T-cell (primary cell): ENCODE data around the gene JARID2. TPM values are rescaled to one million over a fixed set of nuclear protein-coding genes. Genes with fewer than 3 reads are reported as not detected.
A peak's percentile ranks its signal among the peaks of the same experiment; 100 is the strongest.

Source experiments
- ATAC-seq, 4 experiments: fragments of 200-7000 bp in 3 of 4; fragments of 150-1000 bp in 1 of 4; cut with Tn5 transposase; replicated peaks in 1 of 4; 1 replicate in 3 of 4; 2 replicates in 1 of 4; pipeline ENCODE4 v1.10.0; 2021; ENCODE audit warnings: moderate library complexity in 3 of 4, mild to moderate bottlenecking in 2 of 4, moderate number of reproducible peaks in 1 of 4
- CTCF ChIA-PET, 2 donors: fragments of 300-600 bp; sonication (Branson Sonifier 250); formaldehyde crosslinking; loops; one replicate each; lab custom pipeline; 2022; ENCODE audit warnings: antibody characterized with exemption in 2 of 2; lab: Charles Lee
- POLR2A ChIA-PET, 2 donors: fragments of 300-600 bp; sonication (Branson Sonifier 250); formaldehyde crosslinking; loops; one replicate each; lab custom pipeline; 2022; ENCODE audit warnings: antibody characterized with exemption in 2 of 2; lab: Charles Lee
- DNase-seq, 35 experiments: peaks; one replicate each; pipeline versions ENCODE4 v3.0.0 to v3.0.0-alpha.2; 2013 to 2023
- H3K27ac ChIP-seq: one replicate; pipeline ENCODE4 v1.5.1; 2013; ENCODE audit warnings: low read length
- H3K27me3 ChIP-seq, 2 experiments: replicated peaks in 1 of 2; 1 replicate in 1 of 2; 2 replicates in 1 of 2; pipeline versions ENCODE4 v1.6.1 to v1.7.0; 2013; ENCODE audit warnings: low read length in 1 of 2, mixed read lengths in 1 of 2; ENCODE audit not compliant: control insufficient read depth in 2 of 2, insufficient read depth in 2 of 2; ENCODE audit errors: extremely low read depth in 1 of 2
- H3K36me3 ChIP-seq, 2 donors: 1 replicate in 1 of 2; 2 replicates in 1 of 2; pipeline versions ENCODE4 v1.6.1 to v1.7.0; 2013; ENCODE audit warnings: low read length in 1 of 2; ENCODE audit not compliant: control insufficient read depth in 2 of 2, insufficient read depth in 1 of 2; ENCODE audit errors: extremely low read depth in 1 of 2
- H3K4me1 ChIP-seq, 2 experiments: 1 replicate in 1 of 2; 2 replicates in 1 of 2; pipeline versions ENCODE4 v1.6.1 to v1.7.0; 2013; ENCODE audit warnings: low read length in 2 of 2, mixed read lengths in 1 of 2; ENCODE audit not compliant: insufficient read depth in 2 of 2, control insufficient read depth in 1 of 2; ENCODE audit errors: extremely low read depth in 1 of 2
- H3K4me3 ChIP-seq, 2 donors: 1 replicate in 1 of 2; 2 replicates in 1 of 2; pipeline versions ENCODE4 v1.5.1 to v1.7.0; 2013; ENCODE audit warnings: mild to moderate bottlenecking in 2 of 2, low read length in 1 of 2, moderate library complexity in 1 of 2; ENCODE audit not compliant: control insufficient read depth in 1 of 2; ENCODE audit errors: extremely low read depth in 1 of 2
- H3K9me3 ChIP-seq: 2 replicates; pipeline ENCODE4 v1.7.0; 2013
- H3K27ac Mint-ChIP-seq, 2 donors: one replicate each; pipeline ENCODE4 v1.8.0; 2020 to 2021; ENCODE audit warnings: mild to moderate bottlenecking in 2 of 2, mixed read lengths in 2 of 2
- H3K27me3 Mint-ChIP-seq, 2 donors: one replicate each; pipeline ENCODE4 v1.8.0; 2021 to 2022; ENCODE audit warnings: mixed read lengths in 2 of 2
- H3K36me3 Mint-ChIP-seq: one replicate; pipeline ENCODE4 v1.8.0; 2021; ENCODE audit warnings: mixed read lengths
- H3K4me1 Mint-ChIP-seq, 3 donors: one replicate each; pipeline ENCODE4 v1.8.0; 2020 to 2022; ENCODE audit warnings: mixed read lengths in 3 of 3, mild to moderate bottlenecking in 1 of 3
- H3K4me3 Mint-ChIP-seq, 3 donors: one replicate each; pipeline ENCODE4 v1.8.0; 2020 to 2022; ENCODE audit warnings: mild to moderate bottlenecking in 3 of 3, mixed read lengths in 3 of 3, moderate library complexity in 3 of 3
- H3K9me3 Mint-ChIP-seq, 3 donors: one replicate each; pipeline ENCODE4 v1.8.0; 2020 to 2022; ENCODE audit warnings: mixed read lengths in 3 of 3
- WGBS: methylation state at CpG from one replicate; pipeline ENCODE4 v1.1.5; 2013; ENCODE audit warnings: missing lambda C conversion rate; ENCODE audit not compliant: insufficient coverage; 5-methylcytosine and 5-hydroxymethylcytosine counted together
- total RNA-seq, 35 experiments: library from RNA in 6 of 35; stranded (reverse) in 6 of 35; fragments of 120-200 nt in 1 of 35; gene quantifications; one replicate each; pipeline versions ENCODE4 v1.2.1 to v1.2.4 and lab custom pipeline; 2013 to 2026

JARID2 gene
- total RNA-seq, 5 donors from 2014 or later (not counting 1 experiment from before 2014, with no cell fraction given) = 19.8 to 27.9 (median 21.6) TPM

DNA sequence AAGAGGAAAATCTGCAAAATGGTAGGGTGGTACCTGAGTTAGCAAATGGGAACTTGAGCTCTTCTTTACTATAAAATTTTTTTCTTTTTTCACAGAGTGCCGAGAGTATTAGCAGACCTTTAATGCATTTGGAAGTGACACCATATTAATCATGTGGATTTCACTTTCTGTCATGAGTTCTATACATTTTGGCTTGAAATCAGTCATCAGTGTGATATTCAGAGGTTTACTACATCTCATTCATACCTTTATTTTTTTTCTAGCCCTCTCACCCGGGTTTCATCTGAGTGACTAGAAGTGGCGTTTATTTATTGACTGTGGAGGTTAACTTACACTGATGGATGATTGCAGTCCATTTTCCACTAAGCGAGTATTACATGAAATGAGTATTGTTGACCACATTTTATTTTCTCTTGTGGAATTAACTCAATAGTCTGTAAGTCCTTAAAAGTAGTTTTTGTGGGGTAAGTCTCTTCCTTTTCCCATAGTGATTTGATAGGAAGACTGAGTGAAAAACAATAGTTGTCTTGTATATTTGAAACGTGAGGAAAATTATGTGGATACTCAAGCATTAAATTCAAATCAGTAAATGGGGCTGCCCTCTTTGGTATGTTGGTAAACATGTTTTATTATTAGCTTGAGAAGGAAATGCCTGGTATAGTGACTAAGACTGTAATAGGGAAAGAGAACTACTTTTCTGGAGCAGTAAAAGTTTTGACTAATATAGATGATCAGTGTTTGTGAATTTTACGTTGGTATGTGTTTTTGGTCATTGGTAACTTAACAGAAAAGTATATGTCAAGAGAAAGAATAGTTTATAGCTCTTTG is 55.5 kb downstream of the JARID2 start:
- DNase-seq = no peak
- Mint-ChIP-seq H3K36me3 (peaks cover 6% of the 10 kb centered on the region), H3K4me3 (no peak overlapping the region), H3K9me3 (no peaks in the 10 kb centered on the region), H3K27me3 (no peaks in the 10 kb centered on the region), H3K27ac (peak overlapping the region; percentile 10 to 61), H3K4me1 (peaks cover 83 to 84% (median 84%) of the 10 kb centered on the region in 3 donors)
- Histone ChIP-seq H3K4me3 (no peak overlapping the region), H3K36me3 (no peaks in the 10 kb centered on the region), H3K27me3 (no peaks in the 10 kb centered on the region), H3K9me3 (no peaks in the 10 kb centered on the region), H3K4me1 (peaks cover 41 to 49% of the 10 kb centered on the region in 2 experiments), H3K27ac (no peak overlapping the region)
- CTCF ChIA-PET = interaction anchor here in 1 of 2 donors (0.5 kb wide), 1 partner anchor 10 kb away, joined by 3 read pairs; no protein-coding TSS in a partner anchor
- WGBS = no CpG with 5 or more reads among the region's 6 CpGs
- ATAC-seq = no peak
- POLR2A ChIA-PET = interaction anchor here in 1 of 2 donors (0.6 kb wide), 1 partner anchor 845 kb away, joined by 4 read pairs; no protein-coding TSS in a partner anchor

DNA sequence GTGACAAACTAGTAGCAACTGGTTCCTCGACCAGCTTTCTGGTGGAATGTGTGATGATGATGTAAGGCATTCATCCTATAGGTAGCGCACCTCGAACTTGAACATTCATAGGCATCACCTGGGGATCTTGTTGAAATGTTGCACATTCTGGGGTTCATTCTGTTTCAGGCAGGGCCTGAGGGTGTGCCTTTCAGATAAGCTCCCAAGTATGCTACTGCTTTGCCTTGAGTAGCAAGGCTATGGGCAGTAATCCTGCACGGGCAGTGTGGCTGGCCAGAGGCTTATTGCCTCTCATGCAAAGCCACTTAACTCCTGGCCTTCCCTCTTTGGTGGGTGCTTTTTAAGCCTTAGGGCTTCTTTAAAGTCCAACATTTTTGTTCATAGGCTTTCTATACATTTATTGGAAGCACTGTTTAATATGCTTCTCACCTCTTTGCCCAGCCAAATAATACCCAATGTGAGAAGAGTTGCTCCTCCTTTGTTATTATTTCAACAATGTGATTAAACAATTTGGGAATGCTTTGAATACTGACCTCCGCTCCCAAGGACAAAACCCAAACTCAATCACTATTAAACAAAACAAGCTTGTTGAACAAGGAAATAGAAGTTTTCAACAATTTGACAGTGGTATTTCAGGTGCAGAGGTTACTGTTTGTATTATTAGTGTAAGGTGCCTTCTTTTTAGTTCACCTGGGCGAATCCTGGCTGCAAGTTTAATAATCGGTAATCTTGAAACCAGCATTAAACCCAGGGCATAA is 57.5 kb downstream of the JARID2 start:
- H3K27ac ChIP-seq = no peak overlapping the region
- peaks cover 6% of the 10 kb centered on the region for H3K36me3 Mint-ChIP-seq
- H3K4me3 ChIP-seq = no peak overlapping the region
- 90% methylated on average over 6 of the region's 7 CpGs for WGBS
- H3K4me3 Mint-ChIP-seq = no peak overlapping the region
- peaks cover 33 to 43% of the 10 kb centered on the region in 2 experiments for H3K4me1 ChIP-seq
- H3K27ac Mint-ChIP-seq = no peak overlapping the region
- H3K36me3 ChIP-seq = no peaks in the 10 kb centered on the region
- H3K27me3 ChIP-seq = no peaks in the 10 kb centered on the region
- no peaks in the 10 kb centered on the region for H3K27me3 Mint-ChIP-seq
- H3K9me3 ChIP-seq = no peaks in the 10 kb centered on the region
- CTCF ChIA-PET = interaction anchor here in 1 of 2 donors (0.6 kb wide), 1 partner anchor 1088 kb away, joined by 4 read pairs; no protein-coding TSS in a partner anchor
- POLR2A ChIA-PET = no interaction called here
- H3K9me3 Mint-ChIP-seq = no peaks in the 10 kb centered on the region
- ATAC-seq (no peak), DNase-seq (no peak)
- peaks cover 79 to 80% (median 80%) of the 10 kb centered on the region in 3 donors for H3K4me1 Mint-ChIP-seq

- Mint-ChIP-seq H3K27me3 (no peaks in the 10 kb centered on the region), H3K4me3 (no peak overlapping the region), H3K36me3 (peaks cover 6% of the 10 kb centered on the region), H3K9me3 (no peaks in the 10 kb centered on the region), H3K27ac (no peak overlapping the region), H3K4me1 (peaks cover 80 to 82% (median 80%) of the 10 kb centered on the region in 3 donors)
- H3K4me1 ChIP-seq = peaks cover 38 to 43% of the 10 kb centered on the region in 2 experiments
- ChIA-PET CTCF (interaction anchor here in 1 of 2 donors (0.6 kb wide), 1 partner anchor 1087 kb away, joined by 4 read pairs; no protein-coding TSS in a partner anchor), POLR2A (no interaction called here)
- no peak overlapping the region for H3K27ac ChIP-seq
- no peaks in the 10 kb centered on the region for H3K36me3 ChIP-seq
- no peaks in the 10 kb centered on the region for H3K9me3 ChIP-seq
- DNase-seq (no peak), ATAC-seq (no peak)
- H3K27me3 ChIP-seq = no peaks in the 10 kb centered on the region
- no peak overlapping the region for H3K4me3 ChIP-seq
- WGBS = 69% methylated on average over 2 of the region's 6 CpGs
These were observed 58.0 kb downstream of the JARID2 start for GRCh38 chr6:15303920-15304291.

DNA sequence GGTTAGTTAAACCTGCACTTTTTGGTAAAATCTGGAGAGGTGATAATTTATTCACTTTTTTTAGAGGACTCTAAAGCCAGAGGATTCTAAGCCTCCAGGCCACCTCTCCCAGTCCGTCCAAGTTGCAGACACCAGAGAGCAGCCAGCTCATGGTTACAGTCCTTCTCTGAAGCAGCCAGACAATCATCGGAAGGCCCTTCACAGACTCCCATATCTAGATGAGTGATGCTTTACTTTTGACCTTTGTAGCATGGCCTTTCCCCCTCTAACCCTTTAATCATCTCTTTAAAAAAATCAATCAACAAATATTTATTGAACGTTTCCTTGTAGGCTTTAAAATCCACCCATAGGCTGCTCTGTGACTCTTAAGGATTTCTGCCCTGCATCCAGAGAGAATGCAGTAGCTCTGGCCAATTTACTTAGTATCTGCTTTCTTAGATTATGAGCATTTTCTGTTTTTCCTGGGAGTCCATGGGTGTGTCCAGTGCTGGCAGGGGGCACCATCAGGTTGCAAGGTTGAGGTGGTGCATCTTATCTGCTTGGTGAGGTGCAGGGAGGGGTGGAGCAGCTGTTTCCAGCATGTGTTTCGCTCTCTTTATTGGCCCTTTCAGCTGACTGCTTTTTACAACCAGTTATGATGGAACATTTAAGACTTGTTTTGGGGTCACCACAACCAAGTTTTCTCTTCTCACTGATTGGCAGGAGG is 58.6 kb downstream of the JARID2 start:
- Mint-ChIP-seq H3K4me1 (peaks cover 79 to 81% (median 80%) of the 10 kb centered on the region in 3 donors), H3K9me3 (no peaks in the 10 kb centered on the region), H3K27me3 (no peaks in the 10 kb centered on the region), H3K36me3 (peaks cover 6% of the 10 kb centered on the region), H3K27ac (peak overlapping the region; percentile 78 to 83), H3K4me3 (peak overlapping the region in 1 of 3 donors; percentile 26)
- DNase-seq = no peak
- ATAC-seq = no peak
- Histone ChIP-seq H3K36me3 (no peaks in the 10 kb centered on the region), H3K27ac (no peak overlapping the region), H3K9me3 (no peaks in the 10 kb centered on the region), H3K27me3 (no peaks in the 10 kb centered on the region), H3K4me1 (peaks cover 37% of the 10 kb centered on the region in 2 experiments), H3K4me3 (no peak overlapping the region)
- ChIA-PET CTCF (interaction anchor here (0.6 to 1.2 kb wide), 2 partner anchors 41 to 106 kb away, joined by 3 to 4 read pairs; no protein-coding TSS in a partner anchor), POLR2A (interaction anchor here (0.6 to 0.8 kb wide), 4 partner anchors 14 to 827 kb away, joined by 3 to 9 read pairs (median 4); no protein-coding TSS in a partner anchor)
- WGBS = 89% methylated on average over 2 of the region's 4 CpGs

DNA sequence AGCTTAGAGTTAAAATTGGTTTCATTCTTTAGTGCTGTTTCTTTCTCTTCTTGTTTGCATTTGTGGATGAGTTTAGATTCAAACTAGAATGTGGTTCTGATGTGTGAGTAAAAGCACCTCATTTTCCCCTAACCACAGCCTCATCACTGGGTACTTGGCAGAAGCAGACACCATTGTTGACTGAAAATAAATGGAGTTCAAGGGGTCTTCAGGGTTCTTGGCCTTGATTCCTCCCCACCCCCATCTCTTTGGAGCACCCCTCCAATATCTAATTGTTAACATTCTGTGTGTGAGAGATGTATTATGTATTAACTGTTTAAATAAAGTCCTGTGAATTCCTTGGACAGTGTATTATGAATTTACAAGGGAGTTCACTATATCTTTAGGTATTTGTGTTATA is 59.6 kb downstream of the JARID2 start:
- Mint-ChIP-seq H3K4me1 (peaks cover 74 to 79% (median 79%) of the 10 kb centered on the region in 3 donors), H3K27me3 (no peaks in the 10 kb centered on the region), H3K9me3 (no peaks in the 10 kb centered on the region), H3K36me3 (peaks cover 6% of the 10 kb centered on the region), H3K27ac (peak overlapping the region; percentile 78 to 83), H3K4me3 (peak overlapping the region in 1 of 3 donors; percentile 26)
- peak in 3 of 4 experiments; percentile 26 to 66 (median 36) for ATAC-seq
- H3K4me3 ChIP-seq = no peak overlapping the region
- H3K9me3 ChIP-seq = no peaks in the 10 kb centered on the region
- peaks cover 28 to 30% of the 10 kb centered on the region in 2 experiments for H3K4me1 ChIP-seq
- no peaks in the 10 kb centered on the region for H3K27me3 ChIP-seq
- CTCF ChIA-PET = interaction anchor here in 1 of 2 donors (1.2 kb wide), 1 partner anchor 105 kb away, joined by 4 read pairs; no protein-coding TSS in a partner anchor
- POLR2A ChIA-PET = interaction anchor here in 1 of 2 donors (0.6 kb wide), 1 partner anchor 65 kb away, joined by 9 read pairs; no protein-coding TSS in a partner anchor
- peak overlapping the region; percentile 1 for H3K27ac ChIP-seq
- DNase-seq = peak in 1 of 35 experiments; percentile 33
- H3K36me3 ChIP-seq = no peaks in the 10 kb centered on the region
